ENCODE measurements around the gene FTCD. TPM values are rescaled to one million over a fixed set of nuclear protein-coding genes. Genes with fewer than 3 reads are reported as not detected.
"Not testable (repeated sequence)": the region's sequence is repeated elsewhere in the genome, so short reads cannot be mapped to it uniquely, and the experiment has no call there.

Gene FTCD
- total RNA-seq, 4 donors from 2014 or later: 4.5 to 7.0 TPM; not detected in 2

- Histone ChIP-seq H3K27ac (peak overlapping the region; percentile 74 to 83), H3K4me3 (no peak overlapping the region), H3K4me1 (no peaks in the 10 kb centered on the region), H3K36me3 (no peaks in the 10 kb centered on the region), H3K9me3 (no peaks in the 10 kb centered on the region), H3K27me3 (no peaks in the 10 kb centered on the region)
- TF ChIP-seq, protein P1, sequence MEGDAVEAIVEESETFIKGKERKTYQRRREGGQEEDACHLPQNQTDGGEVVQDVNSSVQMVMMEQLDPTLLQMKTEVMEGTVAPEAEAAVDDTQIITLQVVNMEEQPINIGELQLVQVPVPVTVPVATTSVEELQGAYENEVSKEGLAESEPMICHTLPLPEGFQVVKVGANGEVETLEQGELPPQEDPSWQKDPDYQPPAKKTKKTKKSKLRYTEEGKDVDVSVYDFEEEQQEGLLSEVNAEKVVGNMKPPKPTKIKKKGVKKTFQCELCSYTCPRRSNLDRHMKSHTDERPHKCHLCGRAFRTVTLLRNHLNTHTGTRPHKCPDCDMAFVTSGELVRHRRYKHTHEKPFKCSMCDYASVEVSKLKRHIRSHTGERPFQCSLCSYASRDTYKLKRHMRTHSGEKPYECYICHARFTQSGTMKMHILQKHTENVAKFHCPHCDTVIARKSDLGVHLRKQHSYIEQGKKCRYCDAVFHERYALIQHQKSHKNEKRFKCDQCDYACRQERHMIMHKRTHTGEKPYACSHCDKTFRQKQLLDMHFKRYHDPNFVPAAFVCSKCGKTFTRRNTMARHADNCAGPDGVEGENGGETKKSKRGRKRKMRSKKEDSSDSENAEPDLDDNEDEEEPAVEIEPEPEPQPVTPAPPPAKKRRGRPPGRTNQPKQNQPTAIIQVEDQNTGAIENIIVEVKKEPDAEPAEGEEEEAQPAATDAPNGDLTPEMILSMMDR (IDR thresholded peaks at IDR 0.05): no peak
- TF ChIP-seq POLR2A (IDR thresholded peaks at IDR 0.05): no peak
- intact Hi-C loops (cut with DNase I; ENCODE audit: low total_unique reads): no loop called here
- peak; percentile 17 to 18 for DNase-seq
Observed at GRCh38 chr21:46142582-46143473, 12.6 kb downstream of the FTCD start.

DNA sequence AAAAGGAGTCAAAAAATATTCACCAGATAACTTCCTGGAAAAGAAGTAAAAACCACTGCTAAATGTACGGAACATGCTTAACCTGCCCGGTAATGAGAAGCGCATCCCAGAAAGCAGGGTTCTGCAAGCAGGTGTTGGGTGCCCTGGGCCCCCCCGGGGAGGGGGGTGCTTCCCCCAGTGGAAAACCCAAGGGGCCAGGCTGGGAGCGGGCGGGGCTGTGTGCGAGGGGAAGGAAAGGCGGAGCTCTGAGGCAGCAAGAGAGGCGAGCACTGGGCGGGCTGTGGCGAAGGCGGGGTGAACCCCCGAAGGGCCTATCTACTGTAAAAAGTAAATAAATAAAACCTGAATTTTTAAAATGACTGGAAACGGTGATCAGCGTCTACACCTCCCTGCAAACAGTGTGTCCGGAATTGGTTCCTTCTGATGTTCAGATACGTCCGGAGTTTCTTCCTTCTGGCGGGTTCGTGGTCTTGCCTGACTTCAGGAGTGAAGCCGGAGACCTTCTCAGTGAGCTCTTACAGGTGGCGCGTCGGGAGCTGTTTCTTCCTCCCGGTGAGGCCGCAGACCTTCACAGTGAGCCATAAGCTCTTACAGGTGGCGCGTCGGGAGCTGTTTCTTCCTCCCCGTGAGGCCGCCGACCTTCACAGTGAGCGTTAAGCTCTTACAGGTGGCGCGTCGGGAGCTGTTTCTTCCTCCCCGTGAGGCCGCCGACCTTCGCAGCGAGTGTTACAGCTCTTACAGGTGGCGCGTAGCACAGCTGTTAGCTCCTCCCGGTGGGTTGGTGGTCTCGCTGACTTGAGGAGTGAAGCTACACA lies 13.4 kb downstream of the FTCD start:
- TF ChIP-seq POLR2A (IDR thresholded peaks at IDR 0.05): no peak
- Histone ChIP-seq H3K4me1 (no peaks in the 10 kb centered on the region), H3K9me3 (no peaks in the 10 kb centered on the region), H3K27ac (no peak overlapping the region), H3K4me3 (no peak overlapping the region), H3K36me3 (no peaks in the 10 kb centered on the region), H3K27me3 (no peaks in the 10 kb centered on the region)
- peak; percentile 15 to 20 for DNase-seq
- intact Hi-C loops (cut with DNase I; ENCODE audit: low total_unique reads): no loop called here

- H3K27ac ChIP-seq; DNase-seq; intact Hi-C loops (cut with DNase I; ENCODE audit: low total_unique reads); H3K4me3 ChIP-seq; H3K9me3 ChIP-seq; H3K4me1 ChIP-seq; H3K27me3 ChIP-seq; H3K36me3 ChIP-seq: not testable (repeated sequence)
Observed at GRCh38 chr21:46140352-46141003, 14.9 kb downstream of the FTCD start.

DNA sequence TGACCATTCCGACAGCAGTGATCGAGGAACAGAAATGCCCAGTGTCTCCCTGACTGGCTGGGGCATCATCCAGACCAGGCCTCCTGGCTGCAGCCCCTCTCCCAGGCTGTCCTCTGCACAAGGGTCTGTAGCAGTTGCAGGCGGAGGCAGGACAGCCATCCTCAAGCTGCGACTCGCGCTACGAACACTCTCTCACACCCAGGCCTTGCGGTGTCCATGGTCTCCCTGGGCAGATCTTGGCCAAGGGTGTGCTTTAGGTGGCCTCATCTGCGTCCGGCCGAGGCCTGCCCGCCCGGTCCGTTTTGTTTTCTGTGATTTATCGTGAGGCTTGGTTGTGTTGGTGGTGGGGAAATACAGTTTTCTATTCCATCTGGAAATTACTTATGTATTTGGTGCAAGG lies 15.7 kb downstream of the FTCD start:
- no peak for TF ChIP-seq POLR2A (IDR thresholded peaks at IDR 0.05)
- TF ChIP-seq, protein P1 (IDR thresholded peaks at IDR 0.05): no peak
- no peak overlapping the region for H3K4me3 ChIP-seq
- no peak for DNase-seq
- no peak overlapping the region for H3K27ac ChIP-seq
- H3K9me3 ChIP-seq: no peaks in the 10 kb centered on the region
- H3K27me3 ChIP-seq: no peaks in the 10 kb centered on the region
- no peaks in the 10 kb centered on the region for H3K36me3 ChIP-seq
- intact Hi-C loops (cut with DNase I; ENCODE audit: low total_unique reads): no loop called here
- H3K4me1 ChIP-seq: no peaks in the 10 kb centered on the region

DNA sequence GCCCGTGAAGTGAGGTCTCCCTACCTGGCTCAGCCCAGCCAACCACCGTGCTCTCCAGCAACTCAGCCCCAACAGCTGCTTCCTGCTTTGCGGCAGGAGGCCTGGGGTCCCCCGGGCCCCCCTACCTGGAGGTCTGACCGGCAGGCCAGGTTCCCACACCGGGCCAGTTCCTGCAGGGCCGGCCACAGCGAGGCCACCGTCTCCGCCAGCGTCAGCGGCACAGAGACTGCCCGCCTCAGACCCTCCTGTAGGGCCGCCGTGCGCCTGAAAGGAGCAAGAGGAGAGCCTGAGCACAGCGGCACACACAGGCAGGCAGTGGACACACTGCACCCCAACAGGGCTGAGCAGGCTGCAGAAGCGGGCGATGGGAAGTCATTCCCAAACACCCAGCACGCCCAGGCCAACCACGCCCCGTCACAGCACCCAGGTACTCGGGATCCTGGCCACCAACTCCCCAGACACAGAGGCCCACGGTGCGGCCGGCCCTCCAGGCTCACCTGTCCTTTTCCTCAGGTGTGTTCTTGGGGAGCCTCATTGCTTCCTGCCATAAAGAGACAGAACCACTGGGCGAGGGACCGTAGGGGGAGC lies 16.9 kb downstream of the FTCD start:
- Histone ChIP-seq H3K36me3 (no peaks in the 10 kb centered on the region), H3K4me1 (no peaks in the 10 kb centered on the region), H3K4me3 (no peak overlapping the region), H3K27ac (no peak overlapping the region), H3K9me3 (no peaks in the 10 kb centered on the region), H3K27me3 (no peaks in the 10 kb centered on the region)
- no peak for DNase-seq
- intact Hi-C loops (cut with DNase I; ENCODE audit: low total_unique reads): no loop called here
- TF ChIP-seq, protein P1 (IDR thresholded peaks at IDR 0.05): no peak
- no peak for TF ChIP-seq POLR2A (IDR thresholded peaks at IDR 0.05)

Data from uterus (tissue), 4 donors.